HepG2 (cell line): ENCODE measurements around the gene MYOZ1. TPM values are rescaled to one million over a fixed set of nuclear protein-coding genes. Genes with fewer than 3 reads are reported as not detected.

Experiments used
- ATAC-seq: fragments of 200-7000 bp; cut with Tn5 transposase; 3 replicates; pipeline ENCODE4 v1.9.1; 2020; ENCODE audit warnings: mild to moderate bottlenecking, moderate library complexity
- BruUV-seq: library from RNA; stranded (reverse); fragments of 400-500 nt; replicated peaks from 2 replicates; lab custom pipeline; 2021; lab: Mats Ljungman, UMichigan
- CTCF ChIA-PET: fragments of 300-600 bp; formaldehyde crosslinking; extraction: SDS; loops from one replicate; lab custom pipeline; 2021; ENCODE audit warnings: low total read pairs, inconsistent platforms, low intra/inter-chr PET ratio; lab: Yijun Ruan, JAX
- POLR2A ChIA-PET: fragments of 350-600 bp; sonication (Branson Sonifier 250); formaldehyde crosslinking; loops from one replicate; lab custom pipeline; 2020; ENCODE audit warnings: antibody characterized with exemption, inconsistent platforms; lab: Yijun Ruan, JAX
- DNase-seq: peaks from one replicate; pipeline ENCODE4 v3.0.0-alpha.2; 2015; ENCODE audit warnings: low spot score
- FAIRE-seq: peaks from 3 replicates; lab custom pipeline; 2011; peaks lifted over from hg19 to GRCh38; lab: Jason Lieb, UNC
- H2AFZ ChIP-seq: one replicate; pipeline ENCODE4 v1.6.1; 2011; ENCODE audit warnings: low read length, inconsistent platforms
- H3K27ac ChIP-seq: fragments of 300-600 bp; 3 replicates; pipeline ENCODE4 v1.8.0; 2011; ENCODE audit warnings: mixed run types, mild to moderate bottlenecking, mixed read lengths, low read length, inconsistent platforms; ENCODE audit not compliant: insufficient read depth; ENCODE audit errors: extremely low read length
- H3K27me3 ChIP-seq, 2 experiments: fragments of 200-600 bp in 1 of 2; 2 replicates in 1 of 2; 3 replicates in 1 of 2; pipeline versions ENCODE4 v1.6.0 to v1.8.0; 2011; ENCODE audit warnings: low read length in 2 of 2, mild to moderate bottlenecking in 2 of 2, moderate library complexity in 2 of 2, inconsistent platforms in 1 of 2; ENCODE audit not compliant: insufficient read depth in 2 of 2, control insufficient read depth in 1 of 2
- H3K36me3 ChIP-seq, 2 experiments: fragments of 200-600 bp in 1 of 2; replicated peaks in 1 of 2; 2 replicates in 1 of 2; 3 replicates in 1 of 2; pipeline versions ENCODE4 v1.5.1 to v1.8.0; 2011; ENCODE audit warnings: low read length in 2 of 2, inconsistent platforms in 1 of 2; ENCODE audit not compliant: insufficient read depth in 2 of 2, control insufficient read depth in 1 of 2
- H3K4me1 ChIP-seq: 2 replicates; pipeline ENCODE4 v1.5.1; 2012; ENCODE audit warnings: low read length, inconsistent platforms; ENCODE audit not compliant: insufficient read depth
- H3K4me2 ChIP-seq: 2 replicates; pipeline ENCODE4 v1.6.0; 2011; ENCODE audit warnings: low read depth, low read length, inconsistent platforms
- H3K4me3 ChIP-seq, 3 experiments: fragments of 200-600 bp in 1 of 3; sonication (generic), shearing (Covaris generic) in 1 of 3; replicated peaks in 1 of 3; 2 replicates each; pipeline ENCODE4 v1.5.1; 2011 to 2016; ENCODE audit warnings: low read length in 3 of 3, inconsistent platforms in 2 of 3, low read depth in 2 of 3, mild to moderate bottlenecking in 2 of 3, control low read depth in 1 of 3, mixed read lengths in 1 of 3; ENCODE audit not compliant: insufficient read depth in 1 of 3
- H3K79me2 ChIP-seq: one replicate; pipeline ENCODE4 v1.6.1; 2011; ENCODE audit warnings: low read length, inconsistent platforms; ENCODE audit not compliant: insufficient read depth
- H3K9ac ChIP-seq: 2 replicates; pipeline ENCODE4 v1.6.0; 2011; ENCODE audit warnings: mild to moderate bottlenecking, low read depth, low read length, inconsistent platforms; ENCODE audit not compliant: insufficient read depth
- H3K9me3 ChIP-seq: 2 replicates; pipeline ENCODE4 v1.5.1; 2012; ENCODE audit warnings: mild to moderate bottlenecking, low read length
- H4K20me1 ChIP-seq: 2 replicates; pipeline ENCODE4 v1.6.0; 2011; ENCODE audit warnings: inconsistent platforms, mild to moderate bottlenecking, low read length, moderate library complexity; ENCODE audit not compliant: insufficient read depth
- HDAC6 ChIP-seq: fragments of 200-600 bp; sonication (generic); IDR thresholded peaks from 2 replicates; pipeline ENCODE4 v1.7.0; 2017; ENCODE audit warnings: mild to moderate bottlenecking, antibody characterized with exemption, low read length, low read depth
- HMG20B ChIP-seq: conservative IDR thresholded peaks from 2 replicates; pipeline ENCODE4 v1.6.1; 2016; ENCODE audit warnings: missing genetic modification reagents, missing compliant biosample characterization
- MAFK ChIP-seq, 2 experiments: IDR thresholded peaks in 1 of 2; conservative IDR thresholded peaks in 1 of 2; 2 replicates each; pipeline ENCODE4 v1.6.1; 2011; ENCODE audit warnings: improper control_type of control experiment in 2 of 2, low read length in 2 of 2
- RBAK ChIP-seq: sonication (generic); formaldehyde crosslinking; IDR thresholded peaks from 2 replicates; pipeline ENCODE4 v1.5.1; 2020; ENCODE audit warnings: mild to moderate bottlenecking, missing genetic modification reagents
- THAP11 ChIP-seq: IDR thresholded peaks from 2 replicates; pipeline ENCODE4 v1.6.1; 2016; ENCODE audit warnings: missing biosample characterization, missing genetic modification reagents
- ZNF282 ChIP-seq: fragments of 450-650 bp; IDR thresholded peaks from 2 replicates; pipeline ENCODE4 v1.6.1; 2018; ENCODE audit not compliant: partially characterized antibody
- ZNF614 ChIP-seq: IDR thresholded peaks from 2 replicates; pipeline ENCODE4 v1.6.1; 2018; ENCODE audit warnings: missing biosample characterization, missing genetic modification reagents, inconsistent platforms, borderline replicate concordance
- WGBS: methylation state at CpG from one replicate; pipeline ENCODE4 v1.1.6; 2017; ENCODE audit warnings: low lambda C conversion rate; 5-methylcytosine and 5-hydroxymethylcytosine counted together
- in situ Hi-C: cut with HindIII; loops from 2 replicates; pipeline ENCODE4 v1.10.0; 2017; ENCODE audit warnings: low pct_unique_long_range_greater_than_20kb; ENCODE audit not compliant: extremely low pct_ligation_motif_present
- intact Hi-C: fragments of 100-400 bp; cut with micrococcal nuclease; formaldehyde crosslinking; loops from one replicate; pipeline ENCODE4 v1.10.0; 2022; ENCODE audit not compliant: unreplicated experiment
- polyA plus RNA-seq, 8 experiments: library from polyadenylated mRNA; depleted of rRNA in 3 of 8; stranded (reverse) in 7 of 8; unstranded in 1 of 8; fragments of >200 nt; fragmentation: Illumina TruSeq in 4 of 8; extraction: Trizol in 4 of 8; gene quantifications; 2 replicates each; pipeline versions ENCODE4 v1.2.1 to v1.2.3, GENCODE V29; 2011 to 2016; ENCODE audit warnings: low read depth in 4 of 8, missing spikeins in 1 of 8, mixed read lengths in 1 of 8; ENCODE audit not compliant: insufficient read depth in 1 of 8
- total RNA-seq, 5 experiments: library from RNA; depleted of rRNA; stranded (reverse); fragments of >200 nt; fragmentation: Illumina TruSeq; extraction: Trizol; gene quantifications; 2 replicates each; pipeline ENCODE4 v1.2.3, GENCODE V29; 2016; ENCODE audit warnings: low read depth in 1 of 5
- TF ChIP-seq, protein P1 (sequence below): sonication (generic); formaldehyde crosslinking; IDR thresholded peaks from 2 replicates; pipeline ENCODE4 v1.5.0; 2020; ENCODE audit warnings: missing genetic modification reagents
- TF ChIP-seq, protein P2 (sequence below): sonication (generic); formaldehyde crosslinking; IDR thresholded peaks from 2 replicates; pipeline ENCODE4 v1.4.0; 2020; ENCODE audit warnings: mild to moderate bottlenecking, missing genetic modification reagents, borderline replicate concordance

Gene MYOZ1
- total and polyA plus RNA-seq, 2 of the 13 experiments (the other 11 are each of a cell fraction or from before 2014, with no cell fraction given): not detected

DNA sequence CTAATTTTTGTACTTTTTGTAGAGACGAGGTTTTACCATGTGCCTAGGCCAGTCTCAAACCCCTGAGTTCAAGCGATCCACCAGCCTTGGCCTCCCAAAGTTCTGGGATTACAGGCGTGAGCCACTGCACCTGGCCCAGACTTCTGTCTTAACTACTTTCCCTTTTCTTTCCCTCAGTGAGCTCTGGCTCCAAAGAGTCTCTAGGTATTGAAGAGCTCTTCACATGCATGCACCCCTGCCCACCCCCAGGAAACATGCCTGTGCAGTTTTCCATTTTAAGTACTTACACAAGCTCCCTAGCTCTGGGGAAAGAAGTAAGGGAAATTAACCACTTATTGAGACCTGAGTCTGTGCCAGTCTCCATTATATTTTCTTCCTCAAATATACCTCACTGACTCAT is 2.0 kb downstream of the MYOZ1 start:
- no peak overlapping the region for H2AFZ ChIP-seq
- peak overlapping the region in 1 of 3 experiments; percentile 23; a peak in 1 of 6 replicates for H3K4me3 ChIP-seq
- H3K27me3 ChIP-seq: peaks cover 0 to 16% of the 10 kb centered on the region in 2 experiments; a peak in 4 of 5 replicates
- H3K4me1 ChIP-seq: peaks cover 11% of the 10 kb centered on the region
- POLR2A ChIA-PET: no interaction called here
- TF ChIP-seq THAP11 (no peak), ZNF614 (no peak)
- TF ChIP-seq, protein P1, sequence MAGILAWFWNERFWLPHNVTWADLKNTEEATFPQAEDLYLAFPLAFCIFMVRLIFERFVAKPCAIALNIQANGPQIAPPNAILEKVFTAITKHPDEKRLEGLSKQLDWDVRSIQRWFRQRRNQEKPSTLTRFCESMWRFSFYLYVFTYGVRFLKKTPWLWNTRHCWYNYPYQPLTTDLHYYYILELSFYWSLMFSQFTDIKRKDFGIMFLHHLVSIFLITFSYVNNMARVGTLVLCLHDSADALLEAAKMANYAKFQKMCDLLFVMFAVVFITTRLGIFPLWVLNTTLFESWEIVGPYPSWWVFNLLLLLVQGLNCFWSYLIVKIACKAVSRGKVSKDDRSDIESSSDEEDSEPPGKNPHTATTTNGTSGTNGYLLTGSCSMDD (CRISPR knock-in tag): no peak
- TF ChIP-seq, protein P2, sequence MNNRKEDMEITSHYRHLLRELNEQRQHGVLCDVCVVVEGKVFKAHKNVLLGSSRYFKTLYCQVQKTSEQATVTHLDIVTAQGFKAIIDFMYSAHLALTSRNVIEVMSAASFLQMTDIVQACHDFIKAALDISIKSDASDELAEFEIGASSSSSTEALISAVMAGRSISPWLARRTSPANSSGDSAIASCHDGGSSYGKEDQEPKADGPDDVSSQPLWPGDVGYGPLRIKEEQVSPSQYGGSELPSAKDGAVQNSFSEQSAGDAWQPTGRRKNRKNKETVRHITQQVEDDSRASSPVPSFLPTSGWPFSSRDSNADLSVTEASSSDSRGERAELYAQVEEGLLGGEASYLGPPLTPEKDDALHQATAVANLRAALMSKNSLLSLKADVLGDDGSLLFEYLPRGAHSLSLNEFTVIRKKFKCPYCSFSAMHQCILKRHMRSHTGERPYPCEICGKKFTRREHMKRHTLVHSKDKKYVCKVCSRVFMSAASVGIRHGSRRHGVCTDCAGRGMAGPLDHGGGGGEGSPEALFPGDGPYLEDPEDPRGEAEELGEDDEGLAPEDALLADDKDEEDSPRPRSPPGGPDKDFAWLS: no peak
- H3K79me2 ChIP-seq: no peaks in the 10 kb centered on the region
- no peak for DNase-seq
- intact Hi-C loops (no loop called here), in situ Hi-C loops (loop anchor here (25.0 kb wide), 1 partner anchor 377 kb away; the partner anchor contains the start of gene MRPS16)
- no TSS peak for BruUV-seq
- peak overlapping the region; percentile 61 for H3K4me2 ChIP-seq
- no peaks in the 10 kb centered on the region for H3K36me3 ChIP-seq
- ATAC-seq: peak; percentile 21; the same call in 2 of the 3 replicates
- CTCF ChIA-PET: interaction anchor here (2.1 kb wide), 1 partner anchor 110 kb away, joined by 5 read pairs; no protein-coding TSS in a partner anchor
- no peak overlapping the region for H3K27ac ChIP-seq
- no peaks in the 10 kb centered on the region for H3K9me3 ChIP-seq
- H4K20me1 ChIP-seq: no peaks in the 10 kb centered on the region
- no peak for FAIRE-seq
- 0 out of 2 replicates have a peak overlapping the region, but pooled peaks have one; percentile 8 for H3K9ac ChIP-seq
- 19% methylated on average over 3 of the region's 3 CpGs for WGBS

DNA sequence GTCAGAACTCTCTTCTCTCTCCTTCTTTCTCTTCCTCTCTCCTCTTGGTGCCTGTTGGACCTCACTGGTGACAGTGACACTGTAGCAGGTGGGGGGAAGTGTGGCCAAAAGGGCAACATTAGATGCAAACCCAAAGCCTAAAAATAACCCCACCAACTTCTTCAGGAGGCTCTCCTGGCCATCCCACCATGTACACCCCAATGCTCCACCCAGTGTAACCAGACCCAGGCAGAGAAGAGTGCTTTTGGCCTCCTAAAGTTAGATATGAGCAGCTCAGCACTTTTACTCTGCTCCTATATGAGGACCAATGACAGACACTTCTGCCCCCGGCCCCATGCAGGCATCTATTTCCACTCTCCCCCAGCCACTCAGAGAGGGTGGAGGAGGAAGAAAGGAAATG is 5.5 kb downstream of the MYOZ1 start:
- Histone ChIP-seq H3K9ac (no peak overlapping the region), H3K79me2 (no peaks in the 10 kb centered on the region), H3K4me2 (no peak overlapping the region), H2AFZ (no peak overlapping the region), H4K20me1 (no peaks in the 10 kb centered on the region), H3K27me3 (peaks cover 0 to 12% of the 10 kb centered on the region in 2 experiments; a peak in 2 of 5 replicates), H3K4me1 (peaks cover 18% of the 10 kb centered on the region), H3K9me3 (no peaks in the 10 kb centered on the region), H3K4me3 (no peak overlapping the region), H3K27ac (no peak overlapping the region), H3K36me3 (no peaks in the 10 kb centered on the region)
- DNase-seq (no peak), FAIRE-seq (no peak), ATAC-seq (no peak)
- POLR2A ChIA-PET: interaction anchor here (3.2 kb wide), 1 partner anchor 10 kb away, joined by 8 read pairs; no protein-coding TSS in a partner anchor
- TF ChIP-seq ZNF282 (no peak), MAFK (conservative IDR thresholded peaks at IDR 0.05 in 1 of 2, IDR thresholded peaks at IDR 0.05 in 1 of 2; ENCODE audit: low read length in 2 of 2) (0 out of 4 replicates have a peak, but pooled peaks of 1 of the 2 experiments have one; percentile 7), RBAK (no peak), HDAC6 (no peak), HMG20B (CRISPR knock-in tag) (no peak)
- BruUV-seq: no TSS peak
- CTCF ChIA-PET: no interaction called here
- WGBS: 0% methylated on average over 1 of the region's 1 CpG
- intact Hi-C loops: no loop called here
- in situ Hi-C loops: loop anchor here (25.0 kb wide), 1 partner anchor 373 kb away; the partner anchor contains the start of gene MRPS16
